PFSK-1 (cell line): ENCODE results near the gene VN1R2. TPM values are rescaled to one million over a fixed set of nuclear protein-coding genes. Genes with fewer than 3 reads are reported as not detected.
"Not testable (repeated sequence)": the region's sequence is repeated elsewhere in the genome, so short reads cannot be mapped to it uniquely, and the experiment has no call there.

Experiments used
- FOXP2 ChIP-seq: optimal IDR thresholded peaks from 2 replicates; pipeline ENCODE3; 2011; ENCODE audit warnings: borderline replicate concordance, control low read depth, inconsistent platforms; ENCODE audit not compliant: insufficient read depth; ENCODE audit errors: extremely low read length, extremely low read depth
- POLR2AphosphoS5 ChIP-seq: IDR thresholded peaks from 2 replicates; pipeline ENCODE4 v1.6.1; 2012; ENCODE audit warnings: low read depth, mild to moderate bottlenecking, control low read depth, low read length, moderate library complexity
- REST ChIP-seq, 2 experiments: IDR thresholded peaks; 2 replicates each; pipeline versions ENCODE4 v1.6.1 to v1.8.0; 2011 to 2012; ENCODE audit warnings: low read depth in 2 of 2, low read length in 2 of 2, control low read depth in 1 of 2, inconsistent platforms in 1 of 2, mild to moderate bottlenecking in 1 of 2, moderate library complexity in 1 of 2; ENCODE audit not compliant: insufficient read depth in 1 of 2
- SIN3A ChIP-seq: IDR thresholded peaks from 2 replicates; pipeline ENCODE4 v1.6.1; 2012; ENCODE audit warnings: mild to moderate bottlenecking, low read length, moderate library complexity, borderline replicate concordance; ENCODE audit not compliant: insufficient read depth
- TAF1 ChIP-seq: IDR thresholded peaks from 2 replicates; pipeline ENCODE4 v1.6.1; 2012; ENCODE audit warnings: low read length, control low read depth, borderline replicate concordance; ENCODE audit not compliant: insufficient read depth
- polyA plus RNA-seq: library from polyadenylated mRNA; unstranded; fragments of >200 nt; gene quantifications from one replicate; pipeline ENCODE4 v1.2.1, GENCODE V29; 2012; ENCODE audit warnings: low read depth, missing spikeins; ENCODE audit not compliant: insufficient read length

The VN1R2 gene
- polyA plus RNA-seq, result not detected

GRCh38 chr19:53257715-53258342, at the start of gene VN1R2:
VN1R2 (plus strand) TSS chr19:53258292; CDS start chr19:53258376, 84 bp downstream.
- TF ChIP-seq FOXP2, SIN3A, TAF1: not testable (repeated sequence)

GRCh38 chr19:53212703-53213320, 45.3 kb upstream of the VN1R2 start:
- no peak for TF ChIP-seq TAF1
- TF ChIP-seq REST (IDR thresholded peaks at IDR 0.05; ENCODE audit: insufficient read depth in 1 of 2, low read depth in 2 of 2, low read length in 2 of 2), result no peak
- no peak for TF ChIP-seq FOXP2
- no peak for TF ChIP-seq SIN3A
- TF ChIP-seq POLR2AphosphoS5, result no peak

- TF ChIP-seq SIN3A (no peak), POLR2AphosphoS5 (no peak)
Measured at GRCh38 chr19:53224606-53225005, 33.5 kb upstream of the VN1R2 start.

- TF ChIP-seq TAF1, result no peak
- no peak for TF ChIP-seq FOXP2
- TF ChIP-seq SIN3A, result no peak
- no peak for TF ChIP-seq REST (IDR thresholded peaks at IDR 0.05; ENCODE audit: insufficient read depth in 1 of 2, low read depth in 2 of 2, low read length in 2 of 2)
- TF ChIP-seq POLR2AphosphoS5, result no peak
Measured at GRCh38 chr19:53237114-53237777, 20.8 kb upstream of the VN1R2 start.

- no peak for TF ChIP-seq FOXP2
- no peak for TF ChIP-seq POLR2AphosphoS5
- TF ChIP-seq SIN3A, result no peak
- no peak for TF ChIP-seq TAF1
- TF ChIP-seq REST (IDR thresholded peaks at IDR 0.05; ENCODE audit: insufficient read depth in 1 of 2, low read depth in 2 of 2, low read length in 2 of 2), result no peak
Measured at GRCh38 chr19:53246498-53246897, 11.6 kb upstream of the VN1R2 start.

- TF ChIP-seq POLR2AphosphoS5 (peak; percentile 43; the same call in 1 of the 2 replicates), TAF1 (no peak), REST (IDR thresholded peaks at IDR 0.05; ENCODE audit: insufficient read depth in 1 of 2, low read depth in 2 of 2, low read length in 2 of 2) (no peak)
Measured at GRCh38 chr19:53254411-53255341, 3.4 kb upstream of the VN1R2 start, which contains the start of gene ZNF677. ZNF677 (minus strand) TSS chr19:53254873; CDS start chr19:53251550, 3,323 bp downstream.
